K562 (cell line): Measurements from ENCODE around the gene NUCKS1. TPM values are rescaled to one million over a fixed set of nuclear protein-coding genes. Genes with fewer than 3 reads are reported as not detected.

Source experiments
- ATAC-seq: fragments of 200-7000 bp; cut with Tn5 transposase; 3 replicates; pipeline ENCODE4 v1.9.1; 2020; ENCODE audit warnings: moderate library complexity
- BruUV-seq: library from RNA; stranded (reverse); fragments of 400-500 nt; replicated peaks from 2 replicates; lab custom pipeline; 2021; lab: Mats Ljungman, UMichigan
- CTCF ChIA-PET: fragments of 300-600 bp; formaldehyde crosslinking; extraction: SDS; loops from one replicate; lab custom pipeline; 2021; ENCODE audit warnings: low intra/inter-chr PET ratio; lab: Yijun Ruan, JAX
- POLR2A ChIA-PET: fragments of 300-600, 350-650 bp; sonication (Branson Sonifier 250); formaldehyde crosslinking; extraction: SDS; loops from one replicate; lab custom pipeline; 2021; ENCODE audit warnings: antibody characterized with exemption, inconsistent platforms; lab: Yijun Ruan, JAX
- DNase-seq, 4 experiments: peaks; one replicate each; pipeline versions ENCODE4 v3.0.0 to v3.0.0-alpha.2; 2011 to 2018; ENCODE audit warnings: low spot score in 3 of 4, mixed read lengths in 3 of 4; ENCODE audit errors: extremely low read depth in 1 of 4
- FAIRE-seq: peaks from 2 replicates; lab custom pipeline; 2011; peaks lifted over from hg19 to GRCh38; lab: Jason Lieb, UNC
- H2AFZ ChIP-seq: 2 replicates; pipeline ENCODE4 v1.6.0; 2011; ENCODE audit warnings: low read depth, low read length, control low read depth, inconsistent platforms
- H3K27ac ChIP-seq: fragments of 200-600 bp; 3 replicates; pipeline ENCODE4 v1.8.0; 2011; ENCODE audit warnings: low read depth, mild to moderate bottlenecking, control low read depth, inconsistent platforms, low read length, moderate library complexity, mixed read lengths; ENCODE audit errors: extremely low read depth
- H3K27me3 ChIP-seq, 2 experiments: fragments of 300-600 bp in 1 of 2; 2 replicates in 1 of 2; 3 replicates in 1 of 2; pipeline versions ENCODE4 v1.6.0 to v1.8.0; 2011; ENCODE audit warnings: inconsistent platforms in 2 of 2, low read length in 2 of 2, mild to moderate bottlenecking in 1 of 2, mixed read lengths in 1 of 2, moderate library complexity in 1 of 2; ENCODE audit not compliant: control insufficient read depth in 2 of 2, insufficient read depth in 2 of 2
- H3K36me3 ChIP-seq: fragments of 300-600 bp; 3 replicates; pipeline ENCODE4 v1.8.0; 2011; ENCODE audit warnings: mild to moderate bottlenecking, low read length, inconsistent platforms; ENCODE audit not compliant: control insufficient read depth, insufficient read depth
- H3K4me1 ChIP-seq, 2 experiments: fragments of 200-600 bp in 1 of 2; replicated peaks in 1 of 2; 2 replicates in 1 of 2; 3 replicates in 1 of 2; pipeline versions ENCODE4 v1.5.1 to v1.8.0; 2011; ENCODE audit warnings: inconsistent platforms in 2 of 2, low read length in 2 of 2, mild to moderate bottlenecking in 1 of 2, mixed read lengths in 1 of 2, moderate library complexity in 1 of 2; ENCODE audit not compliant: control insufficient read depth in 2 of 2, insufficient read depth in 2 of 2
- H3K4me2 ChIP-seq: 2 replicates; pipeline ENCODE4 v1.6.1; 2011; ENCODE audit warnings: low read length, control low read depth, inconsistent platforms, mixed read lengths; ENCODE audit not compliant: insufficient read depth
- H3K4me3 ChIP-seq: fragments of 200-600 bp; sonication (generic), shearing (Covaris generic); 2 replicates; pipeline ENCODE4 v1.5.1; 2016; ENCODE audit warnings: control low read depth, inconsistent platforms
- H3K79me2 ChIP-seq: fragments of 200-600 bp; 3 replicates; pipeline ENCODE4 v1.8.0; 2011; ENCODE audit warnings: low read length, inconsistent platforms; ENCODE audit not compliant: control insufficient read depth, insufficient read depth
- H3K9ac ChIP-seq, 2 experiments: 2 replicates each; pipeline versions ENCODE4 v1.6.0 to v1.6.1; 2011; ENCODE audit warnings: low read depth in 2 of 2, low read length in 2 of 2, control low read depth in 1 of 2, inconsistent platforms in 1 of 2, mild to moderate bottlenecking in 1 of 2, mixed read lengths in 1 of 2; ENCODE audit not compliant: insufficient read depth in 1 of 2
- H3K9me1 ChIP-seq: one replicate; pipeline ENCODE4 v1.6.0; 2011; ENCODE audit warnings: inconsistent platforms, mild to moderate bottlenecking, low read length, moderate library complexity; ENCODE audit not compliant: control insufficient read depth, insufficient read depth
- H3K9me3 ChIP-seq: replicated peaks from 2 replicates; pipeline ENCODE4 v1.5.1; 2011; ENCODE audit warnings: low read depth, low read length, inconsistent platforms; ENCODE audit not compliant: control insufficient read depth, insufficient read depth
- H4K20me1 ChIP-seq: replicated peaks from 2 replicates; pipeline ENCODE4 v1.6.1; 2011; ENCODE audit warnings: low read length, inconsistent platforms, mixed read lengths; ENCODE audit not compliant: control insufficient read depth, insufficient read depth
- CBFA2T3 ChIP-seq: fragments of 450-650 bp; IDR thresholded peaks from 2 replicates; pipeline ENCODE4 v1.6.1; 2017
- CREB3L1 ChIP-seq: fragments of 450-650 bp; IDR thresholded peaks from 2 replicates; pipeline ENCODE4 v1.6.1; 2014; ENCODE audit warnings: low read depth, mild to moderate bottlenecking, moderate library complexity, borderline replicate concordance
- HEY1 ChIP-seq: fragments of 250-450 bp; sonication (Bioruptor Pico); IDR thresholded peaks from 2 replicates; pipeline ENCODE4 v1.5.0; 2020; ENCODE audit warnings: mild to moderate bottlenecking, moderate library complexity, borderline replicate concordance
- HMG20B ChIP-seq: fragments of 250-450 bp; sonication (Bioruptor Pico); IDR thresholded peaks from 2 replicates; pipeline ENCODE4 v1.5.0; 2021; ENCODE audit warnings: mild to moderate bottlenecking
- MEF2D ChIP-seq: conservative IDR thresholded peaks from 2 replicates; pipeline ENCODE4 v1.6.1; 2016; ENCODE audit warnings: low read depth, missing genetic modification characterization, missing compliant biosample characterization
- WGBS: fragments of 100-300 bp; shearing (Covaris generic); methylation state at CpG from one replicate; pipeline ENCODE4 v1.1.6; 2016; ENCODE audit warnings: low coverage, mixed read lengths; ENCODE audit not compliant: insufficient coverage; ENCODE audit errors: missing lambda C conversion rate; 5-methylcytosine and 5-hydroxymethylcytosine counted together
- in situ Hi-C: fragments of 300-500 bp; cut with MboI; formaldehyde crosslinking; loops from 4 replicates; pipeline ENCODE4 v1.15.0; 2018; ENCODE audit warnings: inconsistent platforms, mixed read lengths
- intact Hi-C: fragments of 100-400 bp; cut with micrococcal nuclease; formaldehyde crosslinking; loops from 2 replicates; pipeline ENCODE4 v1.14.2; 2022
- polyA plus RNA-seq, 8 experiments: library from polyadenylated mRNA; depleted of rRNA in 4 of 8; stranded (reverse) in 5 of 8; unstranded in 3 of 8; fragments of >200 nt; fragmentation: Nextera tagmentation in 2 of 8; fragmentation: Illumina TruSeq in 1 of 8; extraction: Ambion mirVana in 2 of 8; extraction: Trizol in 1 of 8; gene quantifications; 2 replicates each; pipeline versions ENCODE4 v1.2.1 to v1.2.3, GENCODE V29; 2011 to 2014; ENCODE audit warnings: inconsistent platforms in 1 of 8, missing spikeins in 1 of 8
- total RNA-seq, 7 experiments: library from RNA; depleted of rRNA in 6 of 7; stranded (reverse); fragments of >200 nt in 6 of 7; fragmentation: Illumina TruSeq in 2 of 7; extraction: Trizol in 2 of 7; gene quantifications; 2 replicates each; pipeline versions ENCODE4 v1.2.1 to v1.2.3, GENCODE V29; 2011 to 2021; ENCODE audit warnings: low replicate concordance in 1 of 7

NUCKS1 gene
- total and polyA plus RNA-seq, 9 of the 15 experiments (the other 6 are each of a cell fraction or from before 2014, with no cell fraction given), result 66.7 to 244 (median 149) TPM

DNA sequence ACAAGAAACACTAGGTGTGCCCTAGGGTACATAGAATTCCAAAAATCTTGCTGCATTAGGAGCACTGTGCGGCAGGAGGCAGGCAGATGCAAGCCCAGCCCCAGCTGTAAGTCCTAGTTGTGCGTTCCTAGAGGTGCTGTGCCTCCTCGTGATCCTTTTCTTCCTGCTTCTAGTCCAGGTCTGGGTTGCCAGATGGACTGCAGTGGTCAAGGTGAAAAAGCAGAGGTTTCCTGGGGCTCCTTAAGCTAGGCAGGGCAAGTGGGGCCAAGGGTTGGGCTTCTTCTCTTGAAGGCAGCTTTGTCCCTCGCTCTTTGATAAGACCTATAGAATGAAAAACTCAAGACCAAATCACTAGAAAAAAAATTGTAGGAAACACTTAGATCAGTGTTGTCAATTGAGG is 48.1 kb downstream of the NUCKS1 start:
- Histone ChIP-seq H3K36me3 (peaks cover 7% of the 10 kb centered on the region; the same call in 1 of the 3 replicates), H3K9me1 (no peaks in the 10 kb centered on the region), H4K20me1 (no peaks in the 10 kb centered on the region), H3K4me3 (no peak overlapping the region), H3K27ac (no peak overlapping the region), H3K79me2 (no peaks in the 10 kb centered on the region), H3K9me3 (no peaks in the 10 kb centered on the region), H3K9ac (peak overlapping the region in 1 of 2 experiments; percentile 53; a peak in 1 of 4 replicates), H3K4me2 (no peak overlapping the region), H3K4me1 (peaks cover 4 to 6% of the 10 kb centered on the region in 2 experiments), H2AFZ (no peak overlapping the region), H3K27me3 (no peaks in the 10 kb centered on the region)
- intact Hi-C loops (no loop called here), in situ Hi-C loops (no loop called here)
- TF ChIP-seq CREB3L1 (no peak), CBFA2T3 (no peak), HMG20B (no peak), HEY1 (CRISPR knock-in tag) (no peak), MEF2D (tag) (no peak)
- ATAC-seq (no peak), DNase-seq (no peak), FAIRE-seq (no peak)
- CTCF ChIA-PET, result interaction anchor here (0.7 kb wide), 1 partner anchor 46 kb away, joined by 3 read pairs; no protein-coding TSS in a partner anchor
- no TSS peak for BruUV-seq
- WGBS, result 75% methylated on average over 4 of the region's 4 CpGs
- POLR2A ChIA-PET, result interaction anchor here (1.1 to 1.7 kb wide), 2 partner anchors 12 to 23 kb away, joined by 3 to 6 read pairs; no protein-coding TSS in a partner anchor
